ENCODE results near the gene SLC44A3. TPM values are rescaled to one million over a fixed set of nuclear protein-coding genes. Genes with fewer than 3 reads are reported as not detected.

Gene SLC44A3
- total and polyA plus RNA-seq, 2 of the 8 experiments (the other 6 are each of a cell fraction or from before 2014, with no cell fraction given): 4.2 to 5.0 TPM

DNA sequence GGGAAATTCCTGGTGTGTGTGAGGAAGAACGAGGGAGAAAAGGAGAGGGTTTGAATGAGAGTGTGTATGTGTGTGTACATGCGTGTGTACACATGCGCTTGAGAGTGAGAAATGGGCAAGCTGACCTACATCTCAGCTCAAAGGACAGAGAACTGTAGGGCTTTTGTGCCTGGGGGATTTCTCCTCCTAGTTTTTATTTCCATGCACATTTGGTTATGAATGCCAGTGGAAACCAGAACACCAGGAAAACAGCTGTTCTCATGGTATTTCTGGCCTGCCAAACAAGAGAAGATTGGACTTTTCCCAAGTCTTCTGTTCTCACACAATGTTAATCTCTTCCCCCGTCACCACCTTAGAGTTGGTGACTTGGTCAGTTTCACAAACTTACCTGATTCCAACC lies 45.2 kb downstream of the SLC44A3 start:
- Histone ChIP-seq H3K9me3 (ENCODE audit: insufficient read depth in 2 of 2, low read depth in 1 of 2, low read length in 1 of 2) (no peaks in the 10 kb centered on the region), H3K36me3 (ENCODE audit: control insufficient read depth in 2 of 4, insufficient read depth in 4 of 4, low read length in 3 of 4) (no peaks in the 10 kb centered on the region), H3K18ac (ENCODE audit: extremely low read depth, low read length) (no peak overlapping the region), H2AK5ac (ENCODE audit: low read depth, low read length) (no peak overlapping the region), H2BK120ac (replicated peaks; ENCODE audit: low read depth, low read length) (no peak overlapping the region), H3K79me2 (ENCODE audit: control insufficient read depth in 1 of 2, insufficient read depth in 2 of 2, low read length in 2 of 2) (no peaks in the 10 kb centered on the region), H3K23me2 (ENCODE audit: low read depth, low read length) (no peaks in the 10 kb centered on the region), H2BK15ac (ENCODE audit: low read length) (no peak overlapping the region), H3K27ac (ENCODE audit: low read depth, low read length) (no peak overlapping the region), H3K27me3 (replicated peaks in 1 of 4; ENCODE audit: control insufficient read depth in 3 of 4, extremely low read depth in 1 of 4, insufficient read depth in 3 of 4, low read length in 3 of 4) (no peaks in the 10 kb centered on the region), H3K23ac (ENCODE audit: insufficient read length) (no peak overlapping the region), H3K4me2 (ENCODE audit: insufficient read depth in 1 of 2, low read depth in 2 of 2, low read length in 2 of 2) (peak overlapping the region; percentile 32 to 74; a peak in 2 of 4 replicates), H3K9ac (replicated peaks in 1 of 4; ENCODE audit: extremely low read depth in 1 of 4, low read depth in 3 of 4, low read length in 3 of 4) (no peak overlapping the region), H3K79me1 (ENCODE audit: low read depth, low read length) (no peaks in the 10 kb centered on the region), H3K14ac (ENCODE audit: insufficient read length) (no peak overlapping the region), H2AFZ (ENCODE audit: low read length) (no peak overlapping the region), H4K5ac (ENCODE audit: insufficient read length, low read depth, low read length) (no peak overlapping the region), H2BK12ac (ENCODE audit: low read depth, low read length) (no peak overlapping the region; the same call in 1 of the 2 replicates), H4K8ac (ENCODE audit: extremely low read depth, insufficient read depth, low read length) (no peak overlapping the region), H3K4me3 (ENCODE audit: extremely low read depth in 1 of 4, insufficient read depth in 2 of 4, low read depth in 3 of 4, low read length in 4 of 4) (no peak overlapping the region), H3K4ac (replicated peaks; ENCODE audit: insufficient read length, low read depth, low read length) (no peak overlapping the region), H3K56ac (replicated peaks; ENCODE audit: insufficient read length, low read depth, low read length) (no peak overlapping the region), H4K91ac (replicated peaks; ENCODE audit: insufficient read length, low read length) (no peak overlapping the region), H2BK5ac (ENCODE audit: low read depth, low read length) (no peak overlapping the region), H2BK20ac (ENCODE audit: low read length) (no peak overlapping the region; the same call in 1 of the 2 replicates), H4K20me1 (replicated peaks in 1 of 2; ENCODE audit: control insufficient read depth in 1 of 2, insufficient read depth in 2 of 2, low read length in 2 of 2) (no peaks in the 10 kb centered on the region), H3K4me1 (replicated peaks in 1 of 4; ENCODE audit: control insufficient read depth in 3 of 4, insufficient read depth in 4 of 4, low read length in 3 of 4) (peaks cover 2 to 40% (median 31%) of the 10 kb centered on the region in 4 experiments)
- WGBS, 2 experiments (ENCODE audit: extremely low coverage in 1 of 2, insufficient coverage in 1 of 2, insufficient read length in 1 of 2, insufficient replicate concordance in 2 of 2, low coverage in 1 of 2, low lambda C conversion rate in 2 of 2, missing lambda C conversion rate in 1 of 2): 78 to 100% methylated on average over 1 to 4 of the region's 4 CpGs
- ChIA-PET POLR2A (ENCODE audit: partially characterized antibody) (interaction anchor here (1.2 to 2.0 kb wide), 2 partner anchors 23 to 60 kb away, joined by 3 to 6 read pairs; no protein-coding TSS in a partner anchor), CTCF (ENCODE audit: partially characterized antibody) (interaction anchor here (0.7 to 5.5 kb wide), 6 partner anchors 9 to 178 kb away, joined by 3 to 45 read pairs (median 4); no protein-coding TSS in a partner anchor)
- DNase-seq (ENCODE audit: low read depth in 1 of 2, low spot score in 2 of 2) (no peak), FAIRE-seq (no peak)
- TF ChIP-seq TCF12 (IDR thresholded peaks at IDR 0.05; ENCODE audit: low read depth, low read length) (no peak), POLR2AphosphoS5 (IDR thresholded peaks at IDR 0.05; ENCODE audit: low read depth, low read length) (no peak), KDM4A (IDR thresholded peaks at IDR 0.05; ENCODE audit: low read depth, low read length, severe bottlenecking) (no peak), SP1 (IDR thresholded peaks at IDR 0.05; ENCODE audit: low read depth, low read length) (no peak), TEAD4 (IDR thresholded peaks at IDR 0.05; ENCODE audit: low read depth, low read length) (no peak), KDM5A (IDR thresholded peaks at IDR 0.05; ENCODE audit: low read length) (no peak), EGR1 (IDR thresholded peaks at IDR 0.05; ENCODE audit: borderline replicate concordance, low read depth, low read length) (no peak), FOSL1 (IDR thresholded peaks at IDR 0.05; ENCODE audit: insufficient read depth, low read depth, low read length) (no peak), CEBPB (IDR thresholded peaks at IDR 0.05; ENCODE audit: low read depth, low read length) (no peak), CBX8 (IDR thresholded peaks at IDR 0.05; ENCODE audit: borderline replicate concordance, low read depth, low read length) (no peak), RFX5 (IDR thresholded peaks at IDR 0.05; ENCODE audit: borderline replicate concordance, low read depth, low read length) (no peak), NRF1 (IDR thresholded peaks at IDR 0.05; ENCODE audit: low read depth, low read length) (no peak), RAD21 (IDR thresholded peaks at IDR 0.05 in 1 of 2, conservative IDR thresholded peaks at IDR 0.05 in 1 of 2; ENCODE audit: low read depth in 2 of 2, low read length in 2 of 2) (no peak)
- TF ChIP-seq, protein P1, sequence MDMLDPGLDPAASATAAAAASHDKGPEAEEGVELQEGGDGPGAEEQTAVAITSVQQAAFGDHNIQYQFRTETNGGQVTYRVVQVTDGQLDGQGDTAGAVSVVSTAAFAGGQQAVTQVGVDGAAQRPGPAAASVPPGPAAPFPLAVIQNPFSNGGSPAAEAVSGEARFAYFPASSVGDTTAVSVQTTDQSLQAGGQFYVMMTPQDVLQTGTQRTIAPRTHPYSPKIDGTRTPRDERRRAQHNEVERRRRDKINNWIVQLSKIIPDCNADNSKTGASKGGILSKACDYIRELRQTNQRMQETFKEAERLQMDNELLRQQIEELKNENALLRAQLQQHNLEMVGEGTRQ (IDR thresholded peaks at IDR 0.05; ENCODE audit: low read length): no peak

Measured in H1 (cell line).